ENCODE results near the gene POU6F1.
"Not testable (repeated sequence)": the region's sequence is repeated elsewhere in the genome, so short reads cannot be mapped to it uniquely, and the experiment has no call there.

POU6F1 gene

GRCh38 chr12:51217968-51218606 is at the start of gene POU6F1:
POU6F1 (minus strand) TSS chr12:51218062; CDS start chr12:51206836, 11,226 bp downstream.
- DNase-seq (ENCODE audit: low read depth in 2 of 2) = peak; percentile 41 to 65

- no peak for DNase-seq (ENCODE audit: low read depth in 2 of 2)
These were observed 47.2 kb upstream of the POU6F1 start for GRCh38 chr12:51265024-51265423.

GRCh38 chr12:51264297-51264696 is 46.4 kb upstream of the POU6F1 start:
- no peak for DNase-seq (ENCODE audit: low read depth in 2 of 2)

- DNase-seq (ENCODE audit: low read depth in 2 of 2) = no peak
These were observed 45.5 kb upstream of the POU6F1 start for GRCh38 chr12:51263341-51263740.

- no peak for DNase-seq (ENCODE audit: low read depth in 2 of 2)
These were observed 44.9 kb upstream of the POU6F1 start for GRCh38 chr12:51262758-51263177.

- not testable (repeated sequence) for DNase-seq (ENCODE audit: low read depth in 2 of 2)
These were observed 41.7 kb upstream of the POU6F1 start for GRCh38 chr12:51259600-51259999.

GRCh38 chr12:51254536-51254935 is 36.7 kb upstream of the POU6F1 start:
- DNase-seq (ENCODE audit: low read depth in 2 of 2) = no peak

GRCh38 chr12:51253276-51253675 is 35.4 kb upstream of the POU6F1 start:
- DNase-seq (ENCODE audit: low read depth in 2 of 2) = no peak

- DNase-seq (ENCODE audit: low read depth in 2 of 2) = no peak
These were observed 29.8 kb upstream of the POU6F1 start for GRCh38 chr12:51247523-51248206.

- peak in 1 of 2 donors; percentile 2 for DNase-seq (ENCODE audit: low read depth in 2 of 2)
These were observed 28.5 kb upstream of the POU6F1 start for GRCh38 chr12:51246254-51246853.

- no peak for DNase-seq (ENCODE audit: low read depth in 2 of 2)
These were observed 27.8 kb upstream of the POU6F1 start for GRCh38 chr12:51245476-51246253.

- DNase-seq (ENCODE audit: low read depth in 2 of 2) = no peak
These were observed 26.4 kb upstream of the POU6F1 start for GRCh38 chr12:51244269-51244668.

- no peak for DNase-seq (ENCODE audit: low read depth in 2 of 2)
These were observed 25.0 kb upstream of the POU6F1 start for GRCh38 chr12:51242876-51243275.

GRCh38 chr12:51242120-51242519 is 24.3 kb upstream of the POU6F1 start:
- DNase-seq (ENCODE audit: low read depth in 2 of 2) = no peak

- DNase-seq (ENCODE audit: low read depth in 2 of 2) = no peak
These were observed 23.1 kb upstream of the POU6F1 start for GRCh38 chr12:51240971-51241370.

GRCh38 chr12:51238510-51239334 is 20.9 kb upstream of the POU6F1 start, which contains the start of gene DAZAP2:
DAZAP2 (plus strand) TSS chr12:51238826; CDS start chr12:51238908, 82 bp downstream.
- DNase-seq (ENCODE audit: low read depth in 2 of 2) = peak; percentile 83 to 93

GRCh38 chr12:51238037-51238509 is 20.2 kb upstream of the POU6F1 start:
- no peak for DNase-seq (ENCODE audit: low read depth in 2 of 2)

GRCh38 chr12:51234530-51234929 is 16.7 kb upstream of the POU6F1 start:
- DNase-seq (ENCODE audit: low read depth in 2 of 2) = no peak

GRCh38 chr12:51232642-51233041 is 14.8 kb upstream of the POU6F1 start:
- DNase-seq (ENCODE audit: low read depth in 2 of 2) = no peak

GRCh38 chr12:51229116-51229809 is 11.4 kb upstream of the POU6F1 start:
- DNase-seq (ENCODE audit: low read depth in 2 of 2) = no peak

All from stimulated activated CD8-positive, alpha-beta memory T cell treated with anti-CD3 and anti-CD28 coated beads, Interleukin-7, amount 100 ng/mL, for 4 hours (primary cell).